Endothelial cell (in vitro differentiated cells): ENCODE data around the gene ZC3HAV1. TPM values are rescaled to one million over a fixed set of nuclear protein-coding genes. Genes with fewer than 3 reads are reported as not detected.
A peak's percentile ranks its signal among the peaks of the same experiment; 100 is the strongest.

Experiments used
- DNase-seq: peaks from one replicate; pipeline ENCODE4 v3.0.0; 2021; ENCODE audit warnings: low spot score
- H3K27ac Mint-ChIP-seq: one replicate; pipeline ENCODE4 v1.8.0; 2021; ENCODE audit warnings: mixed read lengths, inconsistent platforms; ENCODE audit not compliant: unreplicated experiment
- H3K27me3 Mint-ChIP-seq: one replicate; pipeline ENCODE4 v1.8.0; 2021; ENCODE audit warnings: mild to moderate bottlenecking, moderate library complexity, mixed read lengths, inconsistent platforms; ENCODE audit not compliant: unreplicated experiment
- H3K36me3 Mint-ChIP-seq: one replicate; pipeline ENCODE4 v1.8.0; 2021; ENCODE audit warnings: mild to moderate bottlenecking, low read depth, mixed read lengths, inconsistent platforms; ENCODE audit not compliant: unreplicated experiment
- H3K4me1 Mint-ChIP-seq: one replicate; pipeline ENCODE4 v1.8.0; 2021; ENCODE audit warnings: mild to moderate bottlenecking, mixed read lengths, inconsistent platforms; ENCODE audit not compliant: unreplicated experiment
- H3K4me3 Mint-ChIP-seq: one replicate; pipeline ENCODE4 v1.8.0; 2021; ENCODE audit warnings: mild to moderate bottlenecking, mixed read lengths, inconsistent platforms; ENCODE audit not compliant: unreplicated experiment
- H3K9me3 Mint-ChIP-seq: one replicate; pipeline ENCODE4 v1.8.0; 2021; ENCODE audit warnings: mixed read lengths, inconsistent platforms; ENCODE audit not compliant: unreplicated experiment
- total RNA-seq: library from RNA; stranded (reverse); fragmentation: NEBNext Ultra II Directional; extraction: Animal tissue kit (Norgen Biotek cat#: 25700); gene quantifications from one replicate; pipeline ENCODE4 v1.2.1, GENCODE V29; 2021; ENCODE audit not compliant: unreplicated experiment
- TF ChIP-seq, protein P1 (sequence below): fragments of 200-600 bp; sonication (generic); IDR thresholded peaks from one replicate; pipeline ENCODE4 v1.5.0; 2021; ENCODE audit warnings: antibody characterized with exemption; ENCODE audit not compliant: unreplicated experiment

Gene ZC3HAV1
- total RNA-seq, 1 donor from 2014 or later = 50.7 TPM

DNA sequence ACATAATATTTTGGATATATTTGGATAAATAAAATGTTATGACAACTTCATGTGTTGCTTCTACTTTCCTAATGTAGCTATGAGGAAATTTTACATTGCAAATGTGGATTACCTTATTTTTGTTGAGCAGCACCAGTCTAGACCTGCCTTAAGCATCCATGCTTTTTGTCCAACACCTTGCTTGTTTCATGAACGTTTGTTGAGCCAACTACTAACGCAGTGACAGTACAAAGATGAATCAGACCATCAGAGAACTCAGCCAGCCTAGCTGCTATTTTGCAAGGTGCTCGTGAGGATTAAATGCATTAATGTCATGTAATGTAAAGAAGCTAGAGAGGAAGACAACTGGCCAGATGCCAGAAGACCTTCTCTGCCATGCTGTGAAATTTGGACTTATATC, 72.6 kb downstream of the ZC3HAV1 start:
- H3K4me3 Mint-ChIP-seq = peak overlapping the region; percentile 66
- no peak overlapping the region for H3K27ac Mint-ChIP-seq
- DNase-seq = no peak
- TF ChIP-seq, protein P1, sequence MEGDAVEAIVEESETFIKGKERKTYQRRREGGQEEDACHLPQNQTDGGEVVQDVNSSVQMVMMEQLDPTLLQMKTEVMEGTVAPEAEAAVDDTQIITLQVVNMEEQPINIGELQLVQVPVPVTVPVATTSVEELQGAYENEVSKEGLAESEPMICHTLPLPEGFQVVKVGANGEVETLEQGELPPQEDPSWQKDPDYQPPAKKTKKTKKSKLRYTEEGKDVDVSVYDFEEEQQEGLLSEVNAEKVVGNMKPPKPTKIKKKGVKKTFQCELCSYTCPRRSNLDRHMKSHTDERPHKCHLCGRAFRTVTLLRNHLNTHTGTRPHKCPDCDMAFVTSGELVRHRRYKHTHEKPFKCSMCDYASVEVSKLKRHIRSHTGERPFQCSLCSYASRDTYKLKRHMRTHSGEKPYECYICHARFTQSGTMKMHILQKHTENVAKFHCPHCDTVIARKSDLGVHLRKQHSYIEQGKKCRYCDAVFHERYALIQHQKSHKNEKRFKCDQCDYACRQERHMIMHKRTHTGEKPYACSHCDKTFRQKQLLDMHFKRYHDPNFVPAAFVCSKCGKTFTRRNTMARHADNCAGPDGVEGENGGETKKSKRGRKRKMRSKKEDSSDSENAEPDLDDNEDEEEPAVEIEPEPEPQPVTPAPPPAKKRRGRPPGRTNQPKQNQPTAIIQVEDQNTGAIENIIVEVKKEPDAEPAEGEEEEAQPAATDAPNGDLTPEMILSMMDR = no peak
- H3K4me1 Mint-ChIP-seq = peaks cover 23% of the 10 kb centered on the region
- H3K9me3 Mint-ChIP-seq = no peaks in the 10 kb centered on the region
- peaks cover 8% of the 10 kb centered on the region for H3K36me3 Mint-ChIP-seq
- peaks cover 9% of the 10 kb centered on the region for H3K27me3 Mint-ChIP-seq

- peaks cover 7% of the 10 kb centered on the region for H3K27me3 Mint-ChIP-seq
- TF ChIP-seq, protein P1 = no peak
- peaks cover 8% of the 10 kb centered on the region for H3K36me3 Mint-ChIP-seq
- no peaks in the 10 kb centered on the region for H3K9me3 Mint-ChIP-seq
- H3K27ac Mint-ChIP-seq = no peak within 1 kb of the TSS
- peak within 1 kb of the TSS; percentile 86 for H3K4me3 Mint-ChIP-seq
- DNase-seq = peak; percentile 66
- H3K4me1 Mint-ChIP-seq = peaks cover 18% of the 10 kb centered on the region
Observed at GRCh38 chr7:139035586-139036353, 73.8 kb downstream of the ZC3HAV1 start, which contains the start of gene ZC3HAV1L. Gene ZC3HAV1L, minus strand, starts transcription at chr7:139036042. Its CDS starts 25 bp downstream, at chr7:139036017.

GRCh38 chr7:139034855-139035585, 74.5 kb downstream of the ZC3HAV1 start:
- Mint-ChIP-seq H3K36me3 (peaks cover 8% of the 10 kb centered on the region), H3K4me1 (peaks cover 18% of the 10 kb centered on the region), H3K27ac (no peak overlapping the region), H3K9me3 (no peaks in the 10 kb centered on the region), H3K4me3 (peak overlapping the region; percentile 86), H3K27me3 (peaks cover 4% of the 10 kb centered on the region)
- TF ChIP-seq, protein P1 = no peak
- DNase-seq = no peak

- TF ChIP-seq, protein P1 = no peak
- H3K4me1 Mint-ChIP-seq = peaks cover 18% of the 10 kb centered on the region
- H3K27me3 Mint-ChIP-seq = peaks cover 4% of the 10 kb centered on the region
- H3K27ac Mint-ChIP-seq = peak overlapping the region; percentile 30
- H3K36me3 Mint-ChIP-seq = peaks cover 11% of the 10 kb centered on the region
- no peak for DNase-seq
- H3K9me3 Mint-ChIP-seq = no peaks in the 10 kb centered on the region
- H3K4me3 Mint-ChIP-seq = peak overlapping the region; percentile 86
Observed at GRCh38 chr7:139034336-139034735, 75.2 kb downstream of the ZC3HAV1 start.
